ENCODE results near the gene NID2. TPM values are rescaled to one million over a fixed set of nuclear protein-coding genes. Genes with fewer than 3 reads are reported as not detected.
A peak's percentile ranks its signal among the peaks of the same experiment; 100 is the strongest.

Gene NID2
- total and polyA plus RNA-seq, 2 of the 4 experiments (the other 2 are of a cell fraction), result 101 to 303 TPM

- CTCF ChIA-PET, result interaction anchor here (1.0 kb wide), 1 partner anchor 26 kb away, joined by 3 read pairs; no protein-coding TSS in a partner anchor
- Histone ChIP-seq H4K5ac (ENCODE audit: low read depth, low read length) (no peak overlapping the region), H3K27ac (ENCODE audit: insufficient read depth, low read length) (no peak overlapping the region), H3K4me3 (ENCODE audit: insufficient read depth, low read depth, low read length) (no peak overlapping the region), H2BK120ac (ENCODE audit: low read depth, low read length) (peak overlapping the region; percentile 48; the same call in 1 of the 2 replicates), H3K14ac (replicated peaks; ENCODE audit: low read depth, low read length) (no peak overlapping the region), H3K9me1 (ENCODE audit: insufficient read depth, low read length) (peaks cover 9% of the 10 kb centered on the region; the same call in 1 of the 2 replicates), H2BK5ac (ENCODE audit: low read depth, low read length, poor library complexity, severe bottlenecking) (no peak overlapping the region), H3K27me3 (ENCODE audit: control insufficient read depth, insufficient read depth, low read length) (no peaks in the 10 kb centered on the region), H3K18ac (ENCODE audit: low read depth, low read length) (no peak overlapping the region), H2BK20ac (ENCODE audit: low read depth, low read length) (peak overlapping the region; percentile 21; the same call in 1 of the 2 replicates), H3K79me1 (ENCODE audit: low read depth in 1 of 2, low read length in 2 of 2) (peaks cover 0 to 3% of the 10 kb centered on the region in 2 experiments; a peak in 1 of 4 replicates), H3K4me2 (ENCODE audit: low read depth, low read length) (no peak overlapping the region), H3K4me1 (ENCODE audit: control insufficient read depth, insufficient read depth, low read length) (peaks cover 11% of the 10 kb centered on the region), H3K4ac (ENCODE audit: low read depth, low read length) (no peak overlapping the region), H2AK5ac (ENCODE audit: low read depth, low read length) (no peak overlapping the region), H3K56ac (ENCODE audit: extremely low read depth, insufficient read depth, low read length) (no peak overlapping the region), H3K23ac (ENCODE audit: low read depth, low read length) (no peak overlapping the region), H4K91ac (ENCODE audit: insufficient read depth, low read depth, low read length) (no peak overlapping the region), H2BK15ac (ENCODE audit: low read depth, low read length) (peak overlapping the region; percentile 48; the same call in 1 of the 3 replicates), H4K8ac (ENCODE audit: low read depth in 2 of 2, low read length in 2 of 2) (no peak overlapping the region), H2AFZ (replicated peaks; ENCODE audit: low read length, poor library complexity) (no peak overlapping the region), H4K20me1 (ENCODE audit: insufficient read depth, low read length) (no peaks in the 10 kb centered on the region), H3K36me3 (ENCODE audit: control insufficient read depth, insufficient read depth, low read length) (no peaks in the 10 kb centered on the region), H3K9ac (ENCODE audit: low read depth, low read length) (no peak overlapping the region), H2AK9ac (replicated peaks; ENCODE audit: low read depth, low read length, poor library complexity) (no peak overlapping the region), H3K9me3 (ENCODE audit: control insufficient read depth, insufficient read depth, low read length) (no peaks in the 10 kb centered on the region)
- no peak for ATAC-seq (ENCODE audit: low read depth)
- POLR2A ChIA-PET (ENCODE audit: unreplicated experiment), result no interaction called here
- WGBS, 2 experiments (ENCODE audit: extremely low coverage in 2 of 2, insufficient read length in 1 of 2), result no CpG with 5 or more reads among the region's 8 CpGs
- intact Hi-C loops (cut with micrococcal nuclease), result no loop called here
- dilution Hi-C loops (cut with HindIII; ENCODE audit: low sequenced_read_pairs, unreplicated experiment), result no loop called here
- in situ Hi-C loops (cut with MboI; ENCODE audit: low sequenced_read_pairs), result no loop called here
- TF ChIP-seq SMC3 (IDR thresholded peaks at IDR 0.05; ENCODE audit: low read depth, low read length) (no peak), BHLHE40 (IDR thresholded peaks at IDR 0.05; ENCODE audit: low read depth, low read length) (no peak), POLR2A (IDR thresholded peaks at IDR 0.05; ENCODE audit: low read depth, low read length) (no peak), CTCF (conservative IDR thresholded peaks at IDR 0.05; ENCODE audit: low read depth, low read length) (no peak), FOS (IDR thresholded peaks at IDR 0.05; ENCODE audit: low read depth, low read length) (no peak), RAD21 (IDR thresholded peaks at IDR 0.05; ENCODE audit: low read length) (no peak), NFE2L2 (IDR thresholded peaks at IDR 0.05; ENCODE audit: low read depth, low read length) (no peak), MAZ (IDR thresholded peaks at IDR 0.05; ENCODE audit: borderline replicate concordance, low read depth, low read length) (no peak)
- TF ChIP-seq, protein P1, sequence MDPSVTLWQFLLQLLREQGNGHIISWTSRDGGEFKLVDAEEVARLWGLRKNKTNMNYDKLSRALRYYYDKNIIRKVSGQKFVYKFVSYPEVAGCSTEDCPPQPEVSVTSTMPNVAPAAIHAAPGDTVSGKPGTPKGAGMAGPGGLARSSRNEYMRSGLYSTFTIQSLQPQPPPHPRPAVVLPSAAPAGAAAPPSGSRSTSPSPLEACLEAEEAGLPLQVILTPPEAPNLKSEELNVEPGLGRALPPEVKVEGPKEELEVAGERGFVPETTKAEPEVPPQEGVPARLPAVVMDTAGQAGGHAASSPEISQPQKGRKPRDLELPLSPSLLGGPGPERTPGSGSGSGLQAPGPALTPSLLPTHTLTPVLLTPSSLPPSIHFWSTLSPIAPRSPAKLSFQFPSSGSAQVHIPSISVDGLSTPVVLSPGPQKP (IDR thresholded peaks at IDR 0.05; ENCODE audit: borderline replicate concordance, low read depth, low read length), result no peak
- BruUV-seq (replicated peaks), result no TSS peak
- no peak for DNase-seq
These were observed 34.6 kb upstream of the NID2 start for GRCh38 chr14:52103416-52103815.
